A673 (cell line): Measurements from ENCODE around the gene CASZ1. TPM values are rescaled to one million over a fixed set of nuclear protein-coding genes. Genes with fewer than 3 reads are reported as not detected.

Experiments
- BruUV-seq: library from RNA; stranded (reverse); fragments of 400-500 nt; replicated peaks from 2 replicates; lab custom pipeline; 2021; lab: Mats Ljungman, UMichigan
- CTCF ChIA-PET: fragments of 300-600 bp; sonication (Branson Sonifier 250); formaldehyde crosslinking; loops from one replicate; lab custom pipeline; 2022; ENCODE audit warnings: antibody characterized with exemption; lab: Charles Lee
- POLR2A ChIA-PET: fragments of 300-600 bp; sonication (Branson Sonifier 250); formaldehyde crosslinking; loops from one replicate; lab custom pipeline; 2022; ENCODE audit warnings: antibody characterized with exemption; ENCODE audit not compliant: low non-redundant PET; lab: Charles Lee
- DNase-seq: peaks from one replicate; pipeline ENCODE4 v3.0.0-alpha.2; 2015; ENCODE audit warnings: low spot score
- H3K27ac ChIP-seq: fragments of 200-600 bp; sonication (generic); 2 replicates; pipeline ENCODE4 v1.5.1; 2016; ENCODE audit warnings: mixed run types, low read depth, mild to moderate bottlenecking, mixed read lengths, antibody characterized with exemption, low read length; ENCODE audit not compliant: poor library complexity, severe bottlenecking
- H3K27me3 ChIP-seq: fragments of 200-600 bp; sonication (generic); replicated peaks from 2 replicates; pipeline ENCODE4 v1.6.1; 2017; ENCODE audit warnings: mixed run types, low read depth, mild to moderate bottlenecking, mixed read lengths, antibody characterized with exemption, low read length; ENCODE audit not compliant: insufficient read depth, poor library complexity
- H3K36me3 ChIP-seq: fragments of 200-600 bp; sonication (generic); 2 replicates; pipeline ENCODE4 v1.6.1; 2016; ENCODE audit warnings: mixed run types, mild to moderate bottlenecking, mixed read lengths, antibody characterized with exemption, low read length; ENCODE audit not compliant: insufficient read depth, poor library complexity, severe bottlenecking
- H3K4me1 ChIP-seq: fragments of 200-600 bp; sonication (generic); 2 replicates; pipeline ENCODE4 v1.6.1; 2017; ENCODE audit warnings: mixed run types, mild to moderate bottlenecking, mixed read lengths, antibody characterized with exemption, low read length; ENCODE audit not compliant: insufficient read depth, poor library complexity, severe bottlenecking
- H3K4me3 ChIP-seq: fragments of 200-600 bp; sonication (generic); 2 replicates; pipeline ENCODE4 v1.5.1; 2016; ENCODE audit warnings: low read depth, mixed run types, mild to moderate bottlenecking, mixed read lengths, low read length; ENCODE audit not compliant: poor library complexity, severe bottlenecking
- H3K9me3 ChIP-seq: fragments of 200-600 bp; sonication (generic); 2 replicates; pipeline ENCODE4 v1.6.1; 2016; ENCODE audit warnings: mixed run types, low read depth, mild to moderate bottlenecking, mixed read lengths, antibody characterized with exemption, low read length; ENCODE audit not compliant: poor library complexity, severe bottlenecking
- CTCF ChIP-seq: fragments of 300-800, 200-600 bp; sonication (generic); conservative IDR thresholded peaks from 2 replicates; pipeline ENCODE4 v1.5.1; 2017; ENCODE audit warnings: low read depth, mild to moderate bottlenecking, antibody characterized with exemption, low read length, moderate library complexity, mixed read lengths
- EZH2 ChIP-seq: fragments of 200-600 bp; sonication (generic); IDR thresholded peaks from 2 replicates; pipeline ENCODE4 v1.6.1; 2017; ENCODE audit warnings: borderline replicate concordance, low read depth, mild to moderate bottlenecking, mixed read lengths, antibody characterized with exemption, low read length; ENCODE audit not compliant: poor library complexity, severe bottlenecking
- intact Hi-C: fragments of 100-400 bp; cut with micrococcal nuclease; formaldehyde crosslinking; loops from one replicate; pipeline ENCODE4 v1.10.0; 2022; ENCODE audit not compliant: unreplicated experiment
- total RNA-seq: library from RNA; stranded (reverse); gene quantifications from 2 replicates; pipeline ENCODE4 v1.2.3, GENCODE V29; 2021

CASZ1 gene
- total RNA-seq, 1 experiment from 2014 or later, result 1.9 TPM

GRCh38 chr1:10622910-10623685, 173.3 kb downstream of the CASZ1 start:
- Histone ChIP-seq H3K36me3 (peaks cover 2% of the 10 kb centered on the region), H3K4me3 (no peak overlapping the region), H3K4me1 (no peaks in the 10 kb centered on the region), H3K27me3 (no peaks in the 10 kb centered on the region), H3K9me3 (no peaks in the 10 kb centered on the region), H3K27ac (no peak overlapping the region)
- intact Hi-C loops, result no loop called here
- POLR2A ChIA-PET, result no interaction called here
- TF ChIP-seq CTCF (no peak), EZH2 (no peak)
- no peak for DNase-seq
- BruUV-seq, result no TSS peak
- CTCF ChIA-PET, result no interaction called here

GRCh38 chr1:10621906-10622305, 174.5 kb downstream of the CASZ1 start:
- POLR2A ChIA-PET, result no interaction called here
- CTCF ChIA-PET, result no interaction called here
- no peaks in the 10 kb centered on the region for H3K9me3 ChIP-seq

GRCh38 chr1:10620776-10621175, 175.7 kb downstream of the CASZ1 start:
- no peak overlapping the region for H3K4me3 ChIP-seq
- CTCF ChIA-PET, result no interaction called here
- DNase-seq, result no peak
- intact Hi-C loops, result no loop called here
- POLR2A ChIA-PET, result no interaction called here
- BruUV-seq, result no TSS peak
- no peak for TF ChIP-seq EZH2
- no peak for TF ChIP-seq CTCF
- no peaks in the 10 kb centered on the region for H3K27me3 ChIP-seq
- H3K27ac ChIP-seq, result no peak overlapping the region
- H3K9me3 ChIP-seq, result no peaks in the 10 kb centered on the region
- H3K4me1 ChIP-seq, result peaks cover 3% of the 10 kb centered on the region
- peaks cover 2% of the 10 kb centered on the region for H3K36me3 ChIP-seq

More at GRCh38 chr1:10621906-10622305, 174.5 kb downstream of the CASZ1 start:
- Histone ChIP-seq H3K27ac (no peak overlapping the region), H3K36me3 (peaks cover 2% of the 10 kb centered on the region), H3K4me3 (no peak overlapping the region), H3K27me3 (no peaks in the 10 kb centered on the region), H3K4me1 (no peaks in the 10 kb centered on the region)
- BruUV-seq, result no TSS peak
- intact Hi-C loops, result no loop called here
- DNase-seq, result no peak
- TF ChIP-seq CTCF (no peak), EZH2 (no peak)
